Loucy (cell line): ENCODE measurements around the gene CRY2.
"Not testable (repeated sequence)": the region's sequence is repeated elsewhere in the genome, so short reads cannot be mapped to it uniquely, and the experiment has no call there.

Source experiments
- H2AFZ ChIP-seq: fragments of 200-600 bp; sonication (generic); 2 replicates; pipeline ENCODE4 v1.6.0; 2016; ENCODE audit warnings: antibody characterized with exemption, mild to moderate bottlenecking, low read length, moderate library complexity
- H3F3A ChIP-seq: fragments of 200-600 bp; 2 replicates; pipeline ENCODE4 v1.6.0; 2016; ENCODE audit warnings: antibody characterized with exemption, low read depth, mild to moderate bottlenecking
- H3K27me3 ChIP-seq: fragments of 200-600 bp; sonication (generic); 2 replicates; pipeline ENCODE4 v1.6.1; 2014; ENCODE audit warnings: low read length, mild to moderate bottlenecking; ENCODE audit not compliant: insufficient read depth, poor library complexity, severe bottlenecking
- H3K36me3 ChIP-seq: fragments of 200-600 bp; sonication (generic); 2 replicates; pipeline ENCODE4 v1.6.1; 2016; ENCODE audit warnings: low read length; ENCODE audit not compliant: insufficient read depth
- H3K4me1 ChIP-seq: fragments of 200-600 bp; sonication (generic); 2 replicates; pipeline ENCODE4 v1.5.1; 2014; ENCODE audit warnings: low read length, mild to moderate bottlenecking; ENCODE audit not compliant: insufficient read depth, poor library complexity, severe bottlenecking
- H3K4me2 ChIP-seq: fragments of 200-600 bp; sonication (generic); 2 replicates; pipeline ENCODE4 v1.6.0; 2014; ENCODE audit warnings: antibody characterized with exemption, low read length, low read depth, mild to moderate bottlenecking; ENCODE audit not compliant: poor library complexity, severe bottlenecking
- H3K4me3 ChIP-seq: fragments of 200-600 bp; sonication (generic); 2 replicates; pipeline ENCODE4 v1.5.1; 2014; ENCODE audit warnings: low read length, mild to moderate bottlenecking, mixed read lengths; ENCODE audit not compliant: poor library complexity, severe bottlenecking
- H3K79me2 ChIP-seq: fragments of 200-600 bp; sonication (generic); 2 replicates; pipeline ENCODE4 v1.6.1; 2014; ENCODE audit warnings: low read length; ENCODE audit not compliant: insufficient read depth
- H3K9ac ChIP-seq: fragments of 200-600 bp; sonication (generic); 2 replicates; pipeline ENCODE4 v1.6.0; 2014; ENCODE audit warnings: mild to moderate bottlenecking, low read depth, low read length, moderate library complexity; ENCODE audit not compliant: poor library complexity, severe bottlenecking
- H3K9me2 ChIP-seq: fragments of 200-600 bp; sonication (generic); replicated peaks from 2 replicates; pipeline ENCODE4 v1.6.1; 2016; ENCODE audit warnings: low read depth, low read length, mixed read lengths
- H3K9me3 ChIP-seq: fragments of 200-600 bp; sonication (generic); 2 replicates; pipeline ENCODE4 v1.6.1; 2014; ENCODE audit warnings: mild to moderate bottlenecking, antibody characterized with exemption, low read length, low read depth; ENCODE audit not compliant: insufficient read depth
- H4K20me1 ChIP-seq: fragments of 200-600 bp; sonication (generic); 2 replicates; pipeline ENCODE4 v1.6.0; 2014; ENCODE audit warnings: antibody characterized with exemption, low read length, mild to moderate bottlenecking; ENCODE audit not compliant: insufficient read depth, poor library complexity, severe bottlenecking
- EZH2phosphoT487 ChIP-seq: fragments of 200-600 bp; IDR thresholded peaks from 2 replicates; pipeline ENCODE4 v1.6.1; 2018; ENCODE audit warnings: antibody characterized with exemption, mild to moderate bottlenecking, moderate library complexity, borderline replicate concordance
- TF ChIP-seq, protein P1 (sequence below): fragments of 200-600 bp; sonication (generic); conservative IDR thresholded peaks from 2 replicates; pipeline ENCODE4 v1.5.1; 2014; ENCODE audit warnings: mild to moderate bottlenecking, antibody characterized with exemption, low read length

Gene CRY2

DNA sequence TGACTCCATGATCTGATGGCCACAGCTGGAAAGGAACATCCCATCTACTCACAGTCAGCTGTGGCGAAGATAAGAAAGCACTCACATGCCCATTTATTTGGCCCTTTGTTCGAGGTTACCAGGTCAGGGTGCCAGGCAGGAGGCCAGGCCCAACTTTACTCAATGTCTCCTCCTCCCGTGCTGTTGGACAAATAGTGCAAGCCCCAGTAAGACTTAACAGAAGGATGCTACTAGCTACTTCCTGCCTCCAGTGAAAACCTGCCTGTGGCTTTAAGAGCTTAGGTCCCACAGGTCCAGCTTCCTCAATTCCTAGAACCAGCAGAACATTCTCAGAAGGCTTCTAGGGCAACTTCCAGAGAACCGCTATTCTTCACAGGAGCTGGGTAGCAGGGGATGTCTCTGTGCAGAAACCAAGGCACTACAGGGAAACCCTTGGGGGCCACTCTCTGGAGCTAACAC lies 12.9 kb upstream of the CRY2 start:
- Histone ChIP-seq H3K9ac (no peak overlapping the region), H3K4me1 (no peaks in the 10 kb centered on the region), H3K27me3 (no peaks in the 10 kb centered on the region)

DNA sequence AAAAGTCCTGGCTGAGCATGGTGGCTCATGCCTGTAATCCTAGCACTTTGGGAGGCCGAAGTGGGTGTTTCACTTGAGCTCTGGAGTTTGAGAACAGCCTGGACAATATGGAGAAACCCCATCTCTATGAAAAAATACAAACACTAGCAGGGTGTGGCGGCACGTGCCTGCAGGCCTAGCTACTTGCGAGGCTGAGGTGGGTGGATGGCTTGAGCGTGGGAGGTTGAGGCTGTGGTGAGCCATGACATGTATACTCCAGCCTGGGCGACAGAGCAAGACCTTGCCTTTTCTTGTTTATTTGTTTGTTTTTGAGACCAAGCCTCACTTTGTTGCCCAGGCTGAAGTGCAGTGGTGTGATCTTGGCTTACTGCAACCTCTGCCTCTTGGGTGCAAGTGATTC lies 8.1 kb upstream of the CRY2 start:
- Histone ChIP-seq H4K20me1 (no peaks in the 10 kb centered on the region), H3K9ac (no peak overlapping the region), H3K9me2 (no peaks in the 10 kb centered on the region), H3K4me2 (no peak overlapping the region), H3F3A (no peaks in the 10 kb centered on the region; the same call in 1 of the 2 replicates), H3K4me3 (no peak overlapping the region), H3K79me2 (no peaks in the 10 kb centered on the region), H3K4me1 (peaks cover 9% of the 10 kb centered on the region), H2AFZ (no peak overlapping the region), H3K9me3 (no peaks in the 10 kb centered on the region), H3K27me3 (no peaks in the 10 kb centered on the region), H3K36me3 (no peaks in the 10 kb centered on the region)
- TF ChIP-seq EZH2phosphoT487: no peak
- TF ChIP-seq, protein P1, sequence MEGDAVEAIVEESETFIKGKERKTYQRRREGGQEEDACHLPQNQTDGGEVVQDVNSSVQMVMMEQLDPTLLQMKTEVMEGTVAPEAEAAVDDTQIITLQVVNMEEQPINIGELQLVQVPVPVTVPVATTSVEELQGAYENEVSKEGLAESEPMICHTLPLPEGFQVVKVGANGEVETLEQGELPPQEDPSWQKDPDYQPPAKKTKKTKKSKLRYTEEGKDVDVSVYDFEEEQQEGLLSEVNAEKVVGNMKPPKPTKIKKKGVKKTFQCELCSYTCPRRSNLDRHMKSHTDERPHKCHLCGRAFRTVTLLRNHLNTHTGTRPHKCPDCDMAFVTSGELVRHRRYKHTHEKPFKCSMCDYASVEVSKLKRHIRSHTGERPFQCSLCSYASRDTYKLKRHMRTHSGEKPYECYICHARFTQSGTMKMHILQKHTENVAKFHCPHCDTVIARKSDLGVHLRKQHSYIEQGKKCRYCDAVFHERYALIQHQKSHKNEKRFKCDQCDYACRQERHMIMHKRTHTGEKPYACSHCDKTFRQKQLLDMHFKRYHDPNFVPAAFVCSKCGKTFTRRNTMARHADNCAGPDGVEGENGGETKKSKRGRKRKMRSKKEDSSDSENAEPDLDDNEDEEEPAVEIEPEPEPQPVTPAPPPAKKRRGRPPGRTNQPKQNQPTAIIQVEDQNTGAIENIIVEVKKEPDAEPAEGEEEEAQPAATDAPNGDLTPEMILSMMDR: no peak

More for the DNA sequence above, 12.9 kb upstream of the CRY2 start:
- no peaks in the 10 kb centered on the region for H3K9me3 ChIP-seq
- peak overlapping the region; percentile 13; the same call in 1 of the 2 replicates for H2AFZ ChIP-seq
- H3K36me3 ChIP-seq: no peaks in the 10 kb centered on the region
- H3K9me2 ChIP-seq: no peaks in the 10 kb centered on the region
- no peaks in the 10 kb centered on the region for H3F3A ChIP-seq
- no peak overlapping the region for H3K4me3 ChIP-seq
- no peak overlapping the region for H3K4me2 ChIP-seq
- H4K20me1 ChIP-seq: no peaks in the 10 kb centered on the region
- no peaks in the 10 kb centered on the region for H3K79me2 ChIP-seq
- TF ChIP-seq, protein P1: no peak
- TF ChIP-seq EZH2phosphoT487: no peak

DNA sequence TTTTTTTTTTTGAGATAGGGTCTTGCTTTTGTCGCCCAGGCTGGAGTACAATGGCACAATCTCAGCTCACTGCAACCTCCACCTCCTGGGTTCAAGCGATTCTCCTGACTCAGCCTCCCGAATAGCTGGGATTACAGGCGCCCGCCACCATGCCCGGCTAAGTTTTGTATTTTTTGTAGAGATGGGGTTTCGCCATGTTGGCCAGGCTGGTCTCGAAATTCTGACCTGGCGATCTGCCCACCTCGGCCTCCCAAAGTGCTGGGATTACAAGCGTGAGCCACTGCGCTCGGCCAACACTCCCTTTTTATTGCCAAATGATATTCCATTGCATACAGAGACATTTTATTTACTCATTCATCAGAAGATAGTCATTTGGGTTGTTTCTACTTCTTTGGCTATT lies 7.0 kb upstream of the CRY2 start:
- not testable (repeated sequence) for H2AFZ ChIP-seq, H3F3A ChIP-seq, H3K9ac ChIP-seq, H3K79me2 ChIP-seq, H3K27me3 ChIP-seq, H3K9me2 ChIP-seq, H3K4me1 ChIP-seq, H3K4me2 ChIP-seq, H3K9me3 ChIP-seq, H4K20me1 ChIP-seq, H3K36me3 ChIP-seq, H3K4me3 ChIP-seq

GRCh38 chr11:45843158-45843924 lies 3.9 kb upstream of the CRY2 start:
- peak overlapping the region; percentile 16 for H3K9ac ChIP-seq
- H3K9me2 ChIP-seq: no peaks in the 10 kb centered on the region
- peak overlapping the region; percentile 71 for H3K4me2 ChIP-seq
- H3K27me3 ChIP-seq: no peaks in the 10 kb centered on the region
- H3K79me2 ChIP-seq: peaks cover 5% of the 10 kb centered on the region
- no peaks in the 10 kb centered on the region for H3K9me3 ChIP-seq
- H2AFZ ChIP-seq: peak overlapping the region; percentile 86
- TF ChIP-seq, protein P1: peak; percentile 95
- no peak for TF ChIP-seq EZH2phosphoT487
- H3K4me1 ChIP-seq: peaks cover 21% of the 10 kb centered on the region
- H3K4me3 ChIP-seq: peak overlapping the region; percentile 62
- H3F3A ChIP-seq: peaks cover 2% of the 10 kb centered on the region; the same call in 1 of the 2 replicates
- H3K36me3 ChIP-seq: no peaks in the 10 kb centered on the region
- peaks cover 9% of the 10 kb centered on the region for H4K20me1 ChIP-seq
